HG03159 (cell line): ENCODE results near the gene PRDM9.
"Not testable (repeated sequence)": the region's sequence is repeated elsewhere in the genome, so short reads cannot be mapped to it uniquely, and the experiment has no call there.

Experiments used
- ATAC-seq: cut with Tn5 transposase; IDR thresholded peaks from one replicate; pipeline ENCODE4 v1.9.1; 2021; ENCODE audit warnings: mild to moderate bottlenecking, moderate library complexity; ENCODE audit not compliant: unreplicated experiment

PRDM9 gene

DNA sequence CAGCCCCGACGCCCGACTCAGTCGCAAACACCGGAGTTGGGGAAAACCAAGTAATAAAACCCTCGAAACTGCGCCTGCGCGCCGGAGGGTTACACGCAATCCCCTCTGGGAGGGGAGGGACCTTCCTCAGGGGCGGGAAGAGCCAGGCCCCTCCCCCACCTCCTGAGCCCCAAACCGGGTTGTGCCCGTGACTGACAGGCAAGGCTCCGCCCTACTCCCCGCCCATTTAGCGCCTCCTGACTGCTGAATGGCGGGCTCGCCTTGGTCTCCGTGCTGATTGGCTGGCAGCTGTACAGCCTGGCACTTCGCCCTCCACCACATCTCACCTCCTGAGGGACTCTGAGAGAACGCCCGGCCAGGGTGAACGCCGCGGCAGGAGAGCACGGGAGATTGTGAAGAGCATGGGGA lies at the start of gene PRDM9:
PRDM9 (plus strand) TSS at position 332 of the 408 bp plus-strand sequence. CDS start 1,425 bp downstream, outside the sequence.
- ATAC-seq: no peak

DNA sequence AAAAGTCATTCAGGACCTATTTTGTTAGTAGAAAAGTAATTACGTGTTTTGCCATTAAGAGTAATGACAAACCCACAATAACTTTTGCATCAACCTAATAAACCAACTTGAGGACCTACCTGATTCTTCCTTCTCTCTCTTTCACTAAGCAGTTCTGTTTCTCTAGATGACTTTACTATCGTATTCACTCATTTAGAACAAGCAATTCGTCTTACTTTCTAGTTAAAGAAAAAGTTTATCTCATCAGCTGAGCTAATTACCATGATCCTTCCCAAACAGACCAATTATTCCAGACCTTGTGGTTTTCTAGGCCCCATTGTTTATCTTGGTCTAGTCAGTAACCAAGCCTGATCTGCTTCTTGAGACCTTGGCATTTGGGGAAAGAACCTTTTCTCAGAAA lies 49.6 kb upstream of the PRDM9 start:
- no peak for ATAC-seq

DNA sequence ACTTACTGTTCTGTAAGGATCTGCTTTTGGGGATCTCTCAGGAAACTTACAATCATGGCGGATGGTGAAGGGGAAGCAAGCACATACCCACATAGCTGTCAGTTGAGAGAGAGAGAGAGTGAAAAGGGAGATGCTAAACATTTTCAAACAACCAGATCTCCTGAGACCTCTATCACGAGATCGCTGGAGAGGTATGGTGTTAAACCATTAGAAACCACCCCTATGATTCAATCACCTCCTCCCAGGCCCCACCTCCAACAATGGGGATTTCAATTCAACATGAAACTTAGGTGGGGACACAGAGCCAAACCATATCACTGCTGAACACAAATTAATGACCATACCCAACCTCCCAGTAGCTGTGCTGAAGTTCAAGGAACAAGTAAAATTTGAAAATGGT lies 48.2 kb upstream of the PRDM9 start:
- ATAC-seq: no peak

DNA sequence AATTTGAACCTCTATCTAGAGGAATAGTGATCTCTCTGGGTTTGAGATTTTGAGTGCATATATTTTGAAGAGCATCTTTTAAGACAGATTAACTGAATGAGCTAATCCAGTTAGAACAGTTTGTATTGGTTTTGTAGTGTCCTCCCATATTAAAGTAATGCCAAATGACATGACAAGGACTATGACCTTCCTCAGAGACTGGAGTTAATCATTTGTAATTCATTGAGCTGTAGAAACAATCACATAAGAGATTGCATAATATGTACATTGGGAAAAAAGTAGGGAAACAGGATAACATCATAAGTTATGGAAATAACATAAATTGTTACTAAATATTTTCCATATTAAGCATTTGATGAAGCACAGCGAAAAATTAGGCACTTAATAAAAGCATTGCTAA lies 45.8 kb upstream of the PRDM9 start:
- ATAC-seq: no peak

DNA sequence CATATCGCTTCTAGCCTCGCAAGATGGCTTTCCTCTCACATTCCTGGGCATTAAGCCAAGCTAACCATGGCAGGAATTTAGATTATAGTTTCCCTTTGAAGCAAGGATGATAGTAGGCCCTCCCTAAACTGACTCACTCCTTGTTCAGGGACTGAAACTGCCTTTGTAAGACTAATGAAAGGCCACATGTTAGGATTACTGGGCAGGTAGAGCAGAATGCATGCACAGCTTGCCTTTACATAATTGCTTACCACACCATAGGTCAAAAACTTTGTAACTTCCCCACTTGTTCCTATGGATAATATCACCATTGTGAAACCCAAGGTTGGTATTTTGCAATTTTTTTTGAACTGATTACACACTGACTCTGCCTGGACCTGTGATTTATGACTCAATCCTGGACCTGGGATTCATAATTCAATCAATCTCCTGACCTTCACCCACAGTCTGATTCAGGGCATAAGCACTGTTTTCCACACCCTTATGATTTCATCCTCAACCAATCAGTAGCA lies 41.0 kb upstream of the PRDM9 start:
- no peak for ATAC-seq

DNA sequence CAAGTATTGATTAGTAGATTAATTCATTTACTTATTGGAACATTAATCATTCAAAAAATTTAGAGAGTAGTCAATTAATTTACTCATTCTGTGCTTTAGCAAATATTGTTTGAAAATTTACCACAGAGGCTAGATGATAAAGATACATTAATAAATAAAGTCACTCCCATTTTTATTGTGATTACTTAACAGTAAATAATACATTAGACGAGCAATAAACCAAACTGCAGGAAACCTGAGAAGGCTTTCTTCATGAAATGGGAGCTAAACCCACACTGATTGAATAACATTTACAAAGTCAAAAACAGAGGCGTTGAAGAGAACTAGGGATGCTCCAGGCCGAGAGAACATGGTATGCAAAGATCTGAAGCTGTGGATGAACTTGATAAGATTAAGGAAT lies 38.8 kb upstream of the PRDM9 start:
- no peak for ATAC-seq

DNA sequence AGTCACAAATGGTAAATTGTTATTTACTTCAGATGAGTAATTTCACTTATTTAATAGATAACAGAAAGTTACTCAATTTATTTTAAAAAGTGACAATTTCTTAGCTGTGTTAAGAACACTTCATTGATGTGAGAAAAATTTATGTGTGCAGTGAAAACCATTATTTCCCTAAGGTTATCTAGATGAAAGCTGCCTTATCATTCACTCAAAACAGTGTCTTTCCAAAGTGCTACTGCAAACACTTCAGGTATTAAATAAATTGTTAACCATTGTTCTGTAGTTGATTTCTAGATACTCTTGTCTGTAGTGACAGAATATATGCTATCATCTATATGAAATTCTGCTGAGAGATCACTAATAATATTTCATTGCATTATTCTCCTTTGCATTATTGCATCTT lies 33.5 kb upstream of the PRDM9 start:
- ATAC-seq: no peak

DNA sequence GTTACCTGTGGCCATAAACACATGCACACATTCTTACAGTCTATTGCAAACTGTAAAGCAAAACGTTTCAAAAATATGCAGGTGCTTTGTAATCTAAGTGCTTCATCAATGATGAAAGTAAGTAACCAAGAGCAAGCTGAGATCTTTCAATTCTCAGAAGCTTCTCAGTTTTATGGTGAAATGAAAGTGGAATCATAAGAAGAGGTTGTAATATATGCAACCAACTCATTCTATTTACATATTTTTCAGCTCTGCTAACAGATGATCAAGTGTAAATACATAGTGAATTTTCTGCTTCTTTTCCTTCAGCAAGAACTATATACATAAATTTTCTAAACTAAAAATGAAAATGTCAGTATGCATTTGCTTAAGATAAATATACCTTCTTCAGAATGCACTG lies 33.1 kb upstream of the PRDM9 start:
- ATAC-seq: no peak

DNA sequence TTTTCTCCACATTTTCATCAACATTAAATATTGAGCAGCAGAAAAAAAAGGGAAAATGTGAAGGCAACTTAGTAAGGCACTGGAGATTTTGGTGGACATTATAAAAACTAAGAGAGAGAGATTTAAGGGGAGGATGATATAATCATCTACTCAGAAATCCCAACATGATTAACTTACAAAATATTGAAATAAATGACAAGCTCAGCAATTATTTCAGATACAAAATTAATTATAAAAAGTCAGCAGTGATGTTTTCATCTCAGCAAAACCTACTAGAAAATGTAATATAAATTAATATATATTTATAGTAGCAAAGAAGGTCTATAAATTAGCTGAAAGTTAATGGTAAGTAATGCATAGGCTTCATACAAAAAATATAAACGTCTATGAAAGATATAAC lies 30.8 kb upstream of the PRDM9 start:
- no peak for ATAC-seq

DNA sequence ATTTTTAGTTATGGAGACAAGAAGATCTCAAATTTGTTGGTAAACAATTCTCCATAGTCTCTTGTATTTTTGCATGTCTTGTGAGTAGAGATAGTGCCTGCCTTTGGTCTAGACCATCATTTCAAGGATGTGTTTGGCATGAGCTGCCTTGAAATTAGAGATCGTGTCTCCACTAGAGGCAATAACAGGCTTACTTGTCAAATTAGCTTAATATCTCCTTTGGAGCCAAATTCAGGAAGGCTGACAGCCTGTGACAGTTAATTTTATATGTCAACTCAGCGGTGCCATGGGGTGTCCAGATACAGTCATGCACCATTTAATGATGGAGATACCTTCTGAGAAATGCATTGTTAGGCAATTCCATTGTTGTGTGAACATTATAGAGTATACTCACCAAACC lies 24.8 kb upstream of the PRDM9 start:
- ATAC-seq: no peak

DNA sequence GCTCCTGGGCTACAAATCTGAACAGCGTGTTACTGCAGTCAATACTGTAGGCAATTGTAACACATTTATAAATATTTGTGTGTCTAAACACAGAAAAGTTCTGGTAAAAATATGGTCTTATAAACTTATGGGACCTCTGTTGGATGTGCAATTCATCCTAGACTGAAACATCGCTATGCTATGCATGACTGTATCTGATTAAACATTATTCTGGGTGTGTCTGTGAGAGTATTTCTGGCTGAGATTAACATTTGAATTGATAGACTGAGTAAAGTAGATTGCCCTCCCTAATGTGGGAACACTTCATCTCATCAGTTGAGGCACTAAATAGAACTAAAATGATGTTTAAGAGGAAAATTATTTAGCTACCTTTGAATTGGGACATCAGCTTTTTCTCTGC lies 24.3 kb upstream of the PRDM9 start:
- ATAC-seq: no peak

DNA sequence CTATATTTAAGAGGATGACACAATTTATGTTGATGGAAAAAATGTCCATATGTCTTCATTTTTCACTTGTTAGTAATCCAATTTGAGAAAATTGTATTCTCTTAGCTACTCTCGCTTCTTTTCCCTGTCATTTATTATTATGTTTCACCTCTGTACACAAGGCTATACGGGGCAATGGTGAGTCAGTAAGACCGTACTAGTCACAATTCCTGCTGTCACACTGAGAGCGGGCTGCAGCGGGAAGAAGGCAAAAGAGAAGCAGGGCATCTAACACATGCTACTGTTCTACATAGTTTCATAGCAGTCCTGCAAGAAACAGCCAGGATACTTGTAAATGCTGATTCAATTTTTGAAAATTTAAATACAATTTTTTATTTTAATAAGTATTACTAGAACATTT lies 23.3 kb upstream of the PRDM9 start:
- ATAC-seq: no peak

DNA sequence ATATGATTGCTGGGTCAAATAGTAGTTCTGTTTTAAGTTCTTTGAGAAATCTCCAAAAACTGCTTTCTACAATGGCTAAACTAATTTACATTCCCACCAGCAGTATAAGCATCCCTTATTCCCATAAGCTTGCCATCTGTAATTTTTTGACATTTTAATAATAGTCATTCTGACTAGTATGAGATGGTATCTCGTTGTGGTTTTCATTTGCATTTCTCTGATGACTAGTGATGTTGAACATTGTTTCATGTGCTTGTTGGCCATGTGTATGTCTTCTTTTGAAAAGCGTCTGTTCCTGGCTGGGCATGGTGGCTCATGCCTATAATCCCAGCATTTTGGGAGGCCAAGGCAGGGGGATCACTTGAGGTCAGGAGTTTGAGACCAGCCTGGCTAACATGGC lies 21.2 kb upstream of the PRDM9 start:
- not testable (repeated sequence) for ATAC-seq

DNA sequence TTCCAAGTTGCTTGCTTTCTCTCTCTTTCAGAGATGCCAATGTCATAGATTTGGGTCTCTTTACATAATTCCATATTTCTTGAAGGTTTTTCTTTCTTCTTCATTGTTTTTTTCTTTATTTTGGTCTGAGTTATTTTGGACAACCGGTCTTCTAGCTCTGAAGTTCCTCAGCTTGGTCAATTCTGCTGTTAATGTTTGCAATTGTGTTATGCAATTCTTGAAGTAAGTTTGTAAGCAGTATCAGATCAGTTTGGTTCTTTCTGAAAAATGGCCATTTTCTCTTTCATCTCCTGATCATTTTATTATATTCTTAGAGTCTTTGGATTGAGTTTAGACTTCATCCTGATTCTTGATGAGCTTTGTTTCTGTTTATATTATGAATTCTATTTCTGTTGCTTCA lies 16.4 kb upstream of the PRDM9 start:
- ATAC-seq: no peak

DNA sequence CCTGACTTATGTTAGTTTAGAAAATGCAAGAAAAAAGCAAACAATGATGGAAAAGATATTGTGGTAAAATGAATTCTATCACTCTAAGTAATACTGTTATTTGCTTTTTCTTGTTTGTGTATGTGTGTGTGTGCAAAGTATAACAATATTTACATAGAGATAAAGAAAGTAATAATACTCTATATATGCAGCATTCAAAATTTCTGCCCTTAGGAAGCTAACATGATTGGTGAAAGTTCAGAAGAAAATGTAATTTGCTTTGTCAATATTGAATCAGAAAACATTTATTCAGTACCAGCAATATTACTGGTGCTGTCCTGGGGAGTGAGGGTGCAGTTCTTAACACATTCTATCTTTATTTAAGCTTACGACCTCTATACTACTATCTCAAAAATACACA lies 12.9 kb upstream of the PRDM9 start:
- ATAC-seq: no peak

DNA sequence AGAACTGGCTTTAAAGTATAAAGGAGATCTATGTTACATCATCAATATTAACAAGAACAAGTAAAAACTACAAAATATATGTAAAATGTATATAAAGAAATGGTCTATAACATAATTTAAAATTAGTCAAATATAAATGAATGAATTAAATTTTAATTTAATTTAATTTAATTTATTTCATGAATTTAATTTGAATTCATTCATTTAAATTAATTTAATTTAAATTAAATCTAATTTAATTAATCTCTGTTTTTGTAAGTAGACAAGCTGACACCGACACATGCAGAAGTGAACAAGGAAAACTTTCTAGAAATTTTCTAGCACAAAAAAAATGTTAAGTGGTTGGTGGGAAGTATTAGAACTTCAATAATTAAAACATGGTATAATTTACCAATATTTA lies 10.8 kb upstream of the PRDM9 start:
- no peak for ATAC-seq

DNA sequence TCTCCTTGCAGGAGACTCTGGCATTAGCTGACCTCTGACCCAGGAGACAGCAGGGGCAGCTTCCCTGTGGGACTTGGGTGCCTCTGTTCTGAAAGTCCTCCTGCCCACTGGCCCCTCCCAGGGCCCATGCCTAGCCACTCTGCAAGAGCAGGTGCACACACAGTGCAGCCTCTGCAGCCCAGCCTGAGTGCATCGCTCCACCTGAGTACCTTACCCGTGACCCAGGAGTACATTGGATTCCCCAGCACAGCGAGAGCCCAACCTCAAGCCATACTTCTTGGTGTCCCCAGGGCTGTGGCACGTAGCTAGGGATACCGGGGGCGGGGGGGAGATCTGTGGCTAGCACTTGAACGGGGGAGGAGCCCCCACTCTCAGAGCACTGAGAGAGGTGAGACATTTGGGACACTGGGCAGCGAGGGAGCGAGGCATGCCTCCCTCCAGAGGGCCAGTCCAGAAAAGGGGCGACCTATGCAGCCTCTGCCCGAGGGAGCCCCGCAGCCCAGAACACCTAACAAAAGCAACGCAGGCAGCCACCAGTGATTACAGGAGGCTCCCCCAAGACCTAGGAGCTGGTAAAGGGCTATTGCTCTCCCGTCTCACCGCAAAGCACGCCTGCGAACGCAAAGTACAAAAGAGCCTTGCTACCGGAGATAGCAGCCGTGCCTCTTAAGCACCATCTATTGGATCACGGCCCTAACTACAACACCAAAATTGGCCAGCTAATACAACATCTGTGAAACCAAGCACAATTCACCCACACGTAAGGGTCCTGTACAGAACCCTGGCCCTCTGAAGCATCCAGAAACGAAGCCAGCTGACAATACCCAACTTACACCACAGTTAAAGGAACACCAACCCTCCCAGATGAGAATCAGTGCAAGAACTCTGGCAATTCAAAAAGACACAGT lies 826 bp upstream of the PRDM9 start:
- ATAC-seq: no peak

DNA sequence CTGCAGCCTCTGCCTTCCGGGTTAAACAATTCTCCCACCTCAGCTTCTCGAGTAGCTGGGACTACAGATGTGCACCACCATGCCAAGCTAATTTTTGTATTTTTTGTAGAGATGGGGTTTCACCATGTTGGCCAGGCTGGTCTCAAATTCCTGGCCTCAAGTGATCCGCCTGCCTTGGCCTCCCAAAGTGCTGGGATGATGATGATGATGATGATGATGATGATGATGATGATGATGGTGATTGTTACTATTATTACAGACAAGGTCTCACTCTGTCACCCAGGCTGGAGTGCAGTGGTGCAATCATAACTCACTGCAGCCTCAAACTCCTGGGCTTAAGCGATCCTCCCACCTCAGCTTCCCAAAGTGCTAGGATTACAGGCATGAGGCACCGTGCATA lies 3.0 kb downstream of the PRDM9 start:
- ATAC-seq: not testable (repeated sequence)

DNA sequence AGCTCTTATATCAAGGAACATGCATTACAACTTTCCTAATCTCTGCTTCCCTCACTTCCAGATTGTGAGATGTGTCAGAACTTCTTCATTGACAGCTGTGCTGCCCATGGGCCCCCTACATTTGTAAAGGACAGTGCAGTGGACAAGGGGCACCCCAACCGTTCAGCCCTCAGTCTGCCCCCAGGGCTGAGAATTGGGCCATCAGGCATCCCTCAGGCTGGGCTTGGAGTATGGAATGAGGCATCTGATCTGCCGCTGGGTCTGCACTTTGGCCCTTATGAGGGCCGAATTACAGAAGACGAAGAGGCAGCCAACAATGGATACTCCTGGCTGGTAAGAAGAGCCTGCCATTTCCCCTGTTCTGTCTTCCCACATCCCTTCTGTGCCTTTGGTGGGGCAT lies 15.1 kb downstream of the PRDM9 start:
- ATAC-seq: no peak

DNA sequence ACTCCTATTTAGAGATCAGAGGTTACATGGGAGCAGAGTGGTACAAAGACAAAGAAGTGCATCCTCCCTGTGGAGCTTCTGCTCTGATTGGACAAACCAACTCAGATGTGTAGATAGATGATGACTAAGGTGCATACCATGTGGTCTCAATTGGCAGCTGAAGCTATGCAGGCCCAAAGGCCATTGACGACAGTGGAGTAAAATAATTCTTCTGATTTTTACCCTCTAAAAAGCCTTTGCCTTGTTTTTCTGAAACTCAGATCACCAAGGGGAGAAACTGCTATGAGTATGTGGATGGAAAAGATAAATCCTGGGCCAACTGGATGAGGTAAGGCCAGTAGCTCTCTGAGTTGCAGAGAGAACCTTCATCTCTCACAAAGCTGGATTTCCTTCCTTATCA lies 15.6 kb downstream of the PRDM9 start:
- no peak for ATAC-seq

DNA sequence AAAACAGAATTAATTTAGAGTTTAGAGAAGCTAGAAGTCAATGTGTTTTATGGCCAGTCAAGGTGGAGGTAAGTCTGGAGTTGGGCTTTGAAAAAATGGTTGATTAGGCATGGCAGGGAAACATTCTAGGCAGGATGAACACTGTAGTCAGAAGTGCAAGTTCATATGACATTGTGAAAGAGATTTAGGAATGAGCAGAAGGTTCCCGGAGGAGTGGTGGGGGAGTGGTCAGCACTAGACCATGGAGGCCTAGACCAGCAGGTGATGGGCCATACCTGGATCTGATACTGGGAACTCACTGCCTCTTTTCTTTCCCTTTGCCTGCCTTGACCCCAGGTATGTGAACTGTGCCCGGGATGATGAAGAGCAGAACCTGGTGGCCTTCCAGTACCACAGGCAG lies 16.6 kb downstream of the PRDM9 start:
- no peak for ATAC-seq

DNA sequence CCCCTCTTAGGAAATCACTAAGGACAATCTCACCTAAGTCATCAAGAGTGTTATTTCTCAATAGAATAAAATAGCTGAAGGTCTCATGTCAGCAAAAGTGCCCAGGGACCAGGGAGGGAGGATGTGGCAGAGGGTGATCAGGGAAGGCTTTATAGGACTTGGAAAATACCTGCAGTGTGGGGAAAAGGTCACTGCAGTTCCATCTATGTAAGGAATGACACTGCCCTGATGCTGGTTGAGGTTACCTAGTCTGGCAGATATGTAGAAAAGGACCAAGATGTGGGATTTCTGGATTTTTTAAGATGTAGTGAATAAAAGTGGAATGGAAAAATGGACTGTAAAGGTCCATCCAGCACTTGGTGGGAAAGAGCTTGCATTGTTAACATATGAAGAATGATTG lies 18.3 kb downstream of the PRDM9 start:
- no peak for ATAC-seq

DNA sequence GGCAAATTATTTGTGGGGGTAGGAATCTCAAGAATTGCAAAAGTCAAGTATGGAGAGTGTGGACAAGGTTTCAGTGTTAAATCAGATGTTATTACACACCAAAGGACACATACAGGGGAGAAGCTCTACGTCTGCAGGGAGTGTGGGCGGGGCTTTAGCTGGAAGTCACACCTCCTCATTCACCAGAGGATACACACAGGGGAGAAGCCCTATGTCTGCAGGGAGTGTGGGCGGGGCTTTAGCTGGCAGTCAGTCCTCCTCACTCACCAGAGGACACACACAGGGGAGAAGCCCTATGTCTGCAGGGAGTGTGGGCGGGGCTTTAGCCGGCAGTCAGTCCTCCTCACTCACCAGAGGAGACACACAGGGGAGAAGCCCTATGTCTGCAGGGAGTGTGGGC lies 19.2 kb downstream of the PRDM9 start:
- ATAC-seq: not testable (repeated sequence)
